A673 (cell line): ENCODE measurements around the gene GPR39. TPM values are rescaled to one million over a fixed set of nuclear protein-coding genes. Genes with fewer than 3 reads are reported as not detected.

Experiments used
- BruUV-seq: library from RNA; stranded (reverse); fragments of 400-500 nt; replicated peaks from 2 replicates; lab custom pipeline; 2021; lab: Mats Ljungman, UMichigan
- CTCF ChIA-PET: fragments of 300-600 bp; sonication (Branson Sonifier 250); formaldehyde crosslinking; loops from one replicate; lab custom pipeline; 2022; ENCODE audit warnings: antibody characterized with exemption; lab: Charles Lee
- POLR2A ChIA-PET: fragments of 300-600 bp; sonication (Branson Sonifier 250); formaldehyde crosslinking; loops from one replicate; lab custom pipeline; 2022; ENCODE audit warnings: antibody characterized with exemption; ENCODE audit not compliant: low non-redundant PET; lab: Charles Lee
- DNase-seq: peaks from one replicate; pipeline ENCODE4 v3.0.0-alpha.2; 2015; ENCODE audit warnings: low spot score
- H3K27ac ChIP-seq: fragments of 200-600 bp; sonication (generic); 2 replicates; pipeline ENCODE4 v1.5.1; 2016; ENCODE audit warnings: mixed run types, low read depth, mild to moderate bottlenecking, mixed read lengths, antibody characterized with exemption, low read length; ENCODE audit not compliant: poor library complexity, severe bottlenecking
- H3K27me3 ChIP-seq: fragments of 200-600 bp; sonication (generic); replicated peaks from 2 replicates; pipeline ENCODE4 v1.6.1; 2017; ENCODE audit warnings: mixed run types, low read depth, mild to moderate bottlenecking, mixed read lengths, antibody characterized with exemption, low read length; ENCODE audit not compliant: insufficient read depth, poor library complexity
- H3K36me3 ChIP-seq: fragments of 200-600 bp; sonication (generic); 2 replicates; pipeline ENCODE4 v1.6.1; 2016; ENCODE audit warnings: mixed run types, mild to moderate bottlenecking, mixed read lengths, antibody characterized with exemption, low read length; ENCODE audit not compliant: insufficient read depth, poor library complexity, severe bottlenecking
- H3K4me1 ChIP-seq: fragments of 200-600 bp; sonication (generic); 2 replicates; pipeline ENCODE4 v1.6.1; 2017; ENCODE audit warnings: mixed run types, mild to moderate bottlenecking, mixed read lengths, antibody characterized with exemption, low read length; ENCODE audit not compliant: insufficient read depth, poor library complexity, severe bottlenecking
- H3K4me3 ChIP-seq: fragments of 200-600 bp; sonication (generic); 2 replicates; pipeline ENCODE4 v1.5.1; 2016; ENCODE audit warnings: low read depth, mixed run types, mild to moderate bottlenecking, mixed read lengths, low read length; ENCODE audit not compliant: poor library complexity, severe bottlenecking
- H3K9me3 ChIP-seq: fragments of 200-600 bp; sonication (generic); 2 replicates; pipeline ENCODE4 v1.6.1; 2016; ENCODE audit warnings: mixed run types, low read depth, mild to moderate bottlenecking, mixed read lengths, antibody characterized with exemption, low read length; ENCODE audit not compliant: poor library complexity, severe bottlenecking
- EZH2 ChIP-seq: fragments of 200-600 bp; sonication (generic); IDR thresholded peaks from 2 replicates; pipeline ENCODE4 v1.6.1; 2017; ENCODE audit warnings: borderline replicate concordance, low read depth, mild to moderate bottlenecking, mixed read lengths, antibody characterized with exemption, low read length; ENCODE audit not compliant: poor library complexity, severe bottlenecking
- intact Hi-C: fragments of 100-400 bp; cut with micrococcal nuclease; formaldehyde crosslinking; loops from one replicate; pipeline ENCODE4 v1.10.0; 2022; ENCODE audit not compliant: unreplicated experiment
- total RNA-seq: library from RNA; stranded (reverse); gene quantifications from 2 replicates; pipeline ENCODE4 v1.2.3, GENCODE V29; 2021
- TF ChIP-seq, protein P1 (sequence below): fragments of 300-800, 200-600 bp; sonication (generic); conservative IDR thresholded peaks from 2 replicates; pipeline ENCODE4 v1.5.1; 2017; ENCODE audit warnings: low read depth, mild to moderate bottlenecking, antibody characterized with exemption, low read length, moderate library complexity, mixed read lengths

Gene GPR39
- total RNA-seq, 1 experiment from 2014 or later: 3.6 TPM

GRCh38 chr2:132374961-132375360 lies 41.6 kb upstream of the GPR39 start:
- peak; percentile 10 for DNase-seq
- CTCF ChIA-PET: no interaction called here
- POLR2A ChIA-PET: no interaction called here
- no peaks in the 10 kb centered on the region for H3K36me3 ChIP-seq
- H3K27ac ChIP-seq: no peak overlapping the region
- no TSS peak for BruUV-seq
- no peaks in the 10 kb centered on the region for H3K27me3 ChIP-seq
- no peak overlapping the region for H3K4me3 ChIP-seq
- TF ChIP-seq, protein P1, sequence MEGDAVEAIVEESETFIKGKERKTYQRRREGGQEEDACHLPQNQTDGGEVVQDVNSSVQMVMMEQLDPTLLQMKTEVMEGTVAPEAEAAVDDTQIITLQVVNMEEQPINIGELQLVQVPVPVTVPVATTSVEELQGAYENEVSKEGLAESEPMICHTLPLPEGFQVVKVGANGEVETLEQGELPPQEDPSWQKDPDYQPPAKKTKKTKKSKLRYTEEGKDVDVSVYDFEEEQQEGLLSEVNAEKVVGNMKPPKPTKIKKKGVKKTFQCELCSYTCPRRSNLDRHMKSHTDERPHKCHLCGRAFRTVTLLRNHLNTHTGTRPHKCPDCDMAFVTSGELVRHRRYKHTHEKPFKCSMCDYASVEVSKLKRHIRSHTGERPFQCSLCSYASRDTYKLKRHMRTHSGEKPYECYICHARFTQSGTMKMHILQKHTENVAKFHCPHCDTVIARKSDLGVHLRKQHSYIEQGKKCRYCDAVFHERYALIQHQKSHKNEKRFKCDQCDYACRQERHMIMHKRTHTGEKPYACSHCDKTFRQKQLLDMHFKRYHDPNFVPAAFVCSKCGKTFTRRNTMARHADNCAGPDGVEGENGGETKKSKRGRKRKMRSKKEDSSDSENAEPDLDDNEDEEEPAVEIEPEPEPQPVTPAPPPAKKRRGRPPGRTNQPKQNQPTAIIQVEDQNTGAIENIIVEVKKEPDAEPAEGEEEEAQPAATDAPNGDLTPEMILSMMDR: no peak
- TF ChIP-seq EZH2: no peak
- H3K9me3 ChIP-seq: peaks cover 8% of the 10 kb centered on the region
- intact Hi-C loops: no loop called here
- H3K4me1 ChIP-seq: no peaks in the 10 kb centered on the region

- H3K4me3 ChIP-seq: no peak overlapping the region
- H3K9me3 ChIP-seq: no peaks in the 10 kb centered on the region
- POLR2A ChIA-PET: no interaction called here
- no peak for DNase-seq
- H3K4me1 ChIP-seq: no peaks in the 10 kb centered on the region
- no peaks in the 10 kb centered on the region for H3K36me3 ChIP-seq
- TF ChIP-seq, protein P1: no peak
- no peak for TF ChIP-seq EZH2
- CTCF ChIA-PET: no interaction called here
- no peaks in the 10 kb centered on the region for H3K27me3 ChIP-seq
- intact Hi-C loops: no loop called here
- no TSS peak for BruUV-seq
- H3K27ac ChIP-seq: no peak overlapping the region
These were observed 35.2 kb upstream of the GPR39 start for GRCh38 chr2:132381376-132381775.

GRCh38 chr2:132383956-132384355 lies 32.6 kb upstream of the GPR39 start:
- intact Hi-C loops: no loop called here
- no TSS peak for BruUV-seq
- ChIA-PET POLR2A (no interaction called here), CTCF (no interaction called here)
- Histone ChIP-seq H3K27ac (no peak overlapping the region), H3K27me3 (no peaks in the 10 kb centered on the region), H3K4me1 (no peaks in the 10 kb centered on the region), H3K36me3 (no peaks in the 10 kb centered on the region), H3K9me3 (no peaks in the 10 kb centered on the region), H3K4me3 (no peak overlapping the region)
- no peak for DNase-seq
- TF ChIP-seq, protein P1: no peak
- TF ChIP-seq EZH2: no peak
